HEK293 (cell line): ENCODE results near the gene CHST2.
"Not testable (repeated sequence)": the region's sequence is repeated elsewhere in the genome, so short reads cannot be mapped to it uniquely, and the experiment has no call there.

Experiments used
- CTCF ChIP-seq: fragments of 450-650 bp; formaldehyde crosslinking; IDR thresholded peaks from 2 replicates; pipeline ENCODE4 v1.5.1; 2016; ENCODE audit warnings: missing biosample characterization, missing genetic modification characterization
- KLF9 ChIP-seq: fragments of 450-650 bp; formaldehyde crosslinking; IDR thresholded peaks from 2 replicates; pipeline ENCODE4 v1.5.1; 2016; ENCODE audit warnings: missing biosample characterization, missing genetic modification characterization, low read depth
- PRDM10 ChIP-seq: fragments of 450-650 bp; formaldehyde crosslinking; IDR thresholded peaks from 2 replicates; pipeline ENCODE4 v1.5.1; 2016; ENCODE audit warnings: missing biosample characterization, missing genetic modification characterization
- SP2 ChIP-seq: fragments of 450-650 bp; formaldehyde crosslinking; IDR thresholded peaks from 2 replicates; pipeline ENCODE4 v1.5.1; 2016; ENCODE audit warnings: missing biosample characterization, missing genetic modification characterization
- TRIM28 ChIP-seq: IDR thresholded peaks from 2 replicates; pipeline ENCODE4 v1.6.1; 2011; ENCODE audit warnings: low read length, control low read depth, borderline replicate concordance
- TSHZ1 ChIP-seq: fragments of 450-650 bp; formaldehyde crosslinking; IDR thresholded peaks from 2 replicates; pipeline ENCODE4 v1.5.1; 2016; ENCODE audit warnings: missing biosample characterization, missing genetic modification characterization, borderline replicate concordance
- ZBTB7A ChIP-seq: fragments of 450-650 bp; formaldehyde crosslinking; IDR thresholded peaks from 2 replicates; pipeline ENCODE4 v1.5.1; 2016; ENCODE audit warnings: low read depth, missing biosample characterization, missing genetic modification characterization
- ZNF555 ChIP-seq: fragments of 450-650 bp; formaldehyde crosslinking; conservative IDR thresholded peaks from 2 replicates; pipeline ENCODE4 v1.5.1; 2017; ENCODE audit warnings: missing biosample characterization, mild to moderate bottlenecking, missing genetic modification characterization, inconsistent platforms
- ZNF596 ChIP-seq: fragments of 450-650 bp; IDR thresholded peaks from 2 replicates; pipeline ENCODE4 v1.5.0; 2018; ENCODE audit warnings: missing biosample characterization, mild to moderate bottlenecking, missing genetic modification characterization, moderate library complexity
- ZNF600 ChIP-seq: fragments of 450-650 bp; formaldehyde crosslinking; IDR thresholded peaks from 2 replicates; pipeline ENCODE4 v1.5.1; 2016; ENCODE audit warnings: missing biosample characterization, missing genetic modification characterization
- ZNF670 ChIP-seq: fragments of 450-650 bp; formaldehyde crosslinking; IDR thresholded peaks from 2 replicates; pipeline ENCODE4 v1.5.1; 2016; ENCODE audit warnings: missing biosample characterization, missing genetic modification characterization, low read depth

DNA sequence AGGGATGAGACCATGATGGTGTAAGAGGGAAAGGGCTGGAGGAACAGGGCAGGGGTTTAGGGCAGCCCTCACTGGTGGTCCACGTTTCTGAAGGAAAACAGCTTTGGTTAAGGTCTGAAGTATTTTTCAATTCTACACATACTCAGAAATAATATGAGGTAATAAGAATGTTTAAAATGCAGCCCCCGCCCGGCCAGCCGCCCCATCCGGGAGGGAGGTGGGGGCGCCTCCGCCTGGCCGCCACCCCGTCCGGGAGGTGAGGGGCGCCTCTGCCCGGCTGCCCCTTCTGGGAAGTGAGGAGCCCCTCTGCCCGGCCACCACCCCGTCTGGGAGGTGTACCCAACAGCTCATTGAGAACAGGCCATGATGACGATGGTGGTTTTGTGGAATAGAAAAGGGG is 46.0 kb upstream of the CHST2 start:
- TF ChIP-seq TSHZ1; TRIM28; PRDM10 (tag by site-specific recombination); SP2 (tag by site-specific recombination); ZNF555 (tag by site-specific recombination); ZBTB7A; CTCF; ZNF670 (tag by site-specific recombination); ZNF600; ZNF596 (tag by site-specific recombination); KLF9: not testable (repeated sequence)
